A549 (cell line): ENCODE data around the gene ATXN10.

Source experiments
- CBX2 ChIP-seq: fragments of 200-600 bp; sonication (generic); IDR thresholded peaks from 2 replicates; pipeline ENCODE4 v1.6.1; 2016; ENCODE audit warnings: low read depth, mild to moderate bottlenecking, borderline replicate concordance
- CHD2 ChIP-seq: fragments of 150-350 bp; IDR thresholded peaks from 2 replicates; pipeline ENCODE4 v1.6.1; 2014; ENCODE audit warnings: low read length; ENCODE audit not compliant: partially characterized antibody
- CHD4 ChIP-seq: fragments of 200-600 bp; sonication (generic); IDR thresholded peaks from 2 replicates; pipeline ENCODE4 v1.6.1; 2016; ENCODE audit warnings: antibody characterized with exemption, mild to moderate bottlenecking, borderline replicate concordance
- CTCF ChIP-seq: fragments of >200 bp; sonication (Bioruptor Twin); formaldehyde crosslinking; IDR thresholded peaks from 3 replicates; pipeline ENCODE4 v1.5.1; 2016
- EHF ChIP-seq: fragments of 250-450 bp; sonication (Bioruptor Pico); IDR thresholded peaks from 2 replicates; pipeline ENCODE4 v1.5.0; 2020; ENCODE audit warnings: mild to moderate bottlenecking
- HOXB13 ChIP-seq: fragments of 250-450 bp; sonication (Bioruptor Pico); IDR thresholded peaks from 2 replicates; pipeline ENCODE4 v1.5.0; 2020; ENCODE audit warnings: low read depth, mild to moderate bottlenecking, moderate library complexity
- JUN ChIP-seq, 2 experiments: fragments of >200 bp; sonication (Bioruptor Twin); formaldehyde crosslinking; IDR thresholded peaks; 2 replicates in 1 of 2; 3 replicates in 1 of 2; pipeline ENCODE4 v1.6.1; 2016 to 2017
- KDM1A ChIP-seq: fragments of 200-600 bp; sonication (generic); IDR thresholded peaks from 2 replicates; pipeline ENCODE4 v1.6.1; 2016; ENCODE audit warnings: low read depth, mild to moderate bottlenecking
- POLR2A ChIP-seq: IDR thresholded peaks from 2 replicates; pipeline ENCODE4 v1.6.1; 2012; ENCODE audit warnings: mild to moderate bottlenecking, low read length
- SMC3 ChIP-seq: fragments of >200 bp; sonication (Bioruptor Twin); formaldehyde crosslinking; IDR thresholded peaks from 3 replicates; pipeline ENCODE4 v1.6.1; 2018; ENCODE audit warnings: inconsistent platforms
- USF2 ChIP-seq: fragments of 450-650 bp; IDR thresholded peaks from 2 replicates; pipeline ENCODE4 v1.6.1; 2014; ENCODE audit warnings: antibody characterized with exemption
- TF ChIP-seq, protein P1 (sequence below): fragments of 200-600 bp; sonication (generic); IDR thresholded peaks from 2 replicates; pipeline ENCODE4 v1.6.1; 2016; ENCODE audit warnings: antibody characterized with exemption, mild to moderate bottlenecking, moderate library complexity

GRCh38 chr22:45834241-45834640 is 162.6 kb downstream of the ATXN10 start:
- TF ChIP-seq JUN (IDR thresholded peaks at IDR 0.05) (no peak), EHF (CRISPR knock-in tag) (no peak), POLR2A (no peak), CBX2 (no peak), CTCF (no peak), CHD4 (no peak), USF2 (no peak), CHD2 (no peak), KDM1A (no peak), HOXB13 (CRISPR knock-in tag) (no peak), SMC3 (no peak)
- TF ChIP-seq, protein P1, sequence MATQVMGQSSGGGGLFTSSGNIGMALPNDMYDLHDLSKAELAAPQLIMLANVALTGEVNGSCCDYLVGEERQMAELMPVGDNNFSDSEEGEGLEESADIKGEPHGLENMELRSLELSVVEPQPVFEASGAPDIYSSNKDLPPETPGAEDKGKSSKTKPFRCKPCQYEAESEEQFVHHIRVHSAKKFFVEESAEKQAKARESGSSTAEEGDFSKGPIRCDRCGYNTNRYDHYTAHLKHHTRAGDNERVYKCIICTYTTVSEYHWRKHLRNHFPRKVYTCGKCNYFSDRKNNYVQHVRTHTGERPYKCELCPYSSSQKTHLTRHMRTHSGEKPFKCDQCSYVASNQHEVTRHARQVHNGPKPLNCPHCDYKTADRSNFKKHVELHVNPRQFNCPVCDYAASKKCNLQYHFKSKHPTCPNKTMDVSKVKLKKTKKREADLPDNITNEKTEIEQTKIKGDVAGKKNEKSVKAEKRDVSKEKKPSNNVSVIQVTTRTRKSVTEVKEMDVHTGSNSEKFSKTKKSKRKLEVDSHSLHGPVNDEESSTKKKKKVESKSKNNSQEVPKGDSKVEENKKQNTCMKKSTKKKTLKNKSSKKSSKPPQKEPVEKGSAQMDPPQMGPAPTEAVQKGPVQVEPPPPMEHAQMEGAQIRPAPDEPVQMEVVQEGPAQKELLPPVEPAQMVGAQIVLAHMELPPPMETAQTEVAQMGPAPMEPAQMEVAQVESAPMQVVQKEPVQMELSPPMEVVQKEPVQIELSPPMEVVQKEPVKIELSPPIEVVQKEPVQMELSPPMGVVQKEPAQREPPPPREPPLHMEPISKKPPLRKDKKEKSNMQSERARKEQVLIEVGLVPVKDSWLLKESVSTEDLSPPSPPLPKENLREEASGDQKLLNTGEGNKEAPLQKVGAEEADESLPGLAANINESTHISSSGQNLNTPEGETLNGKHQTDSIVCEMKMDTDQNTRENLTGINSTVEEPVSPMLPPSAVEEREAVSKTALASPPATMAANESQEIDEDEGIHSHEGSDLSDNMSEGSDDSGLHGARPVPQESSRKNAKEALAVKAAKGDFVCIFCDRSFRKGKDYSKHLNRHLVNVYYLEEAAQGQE: no peak
